GM12878 (cell line): ENCODE data around the gene RAPGEF1. TPM values are rescaled to one million over a fixed set of nuclear protein-coding genes. Genes with fewer than 3 reads are reported as not detected.

ENCODE experiments used
- ATAC-seq: fragments of 200-7000 bp; cut with Tn5 transposase; 3 replicates; pipeline ENCODE4 v1.9.1; 2020; ENCODE audit warnings: mild to moderate bottlenecking, moderate library complexity
- BruUV-seq: library from RNA; stranded (reverse); fragments of 400-500 nt; replicated peaks from 2 replicates; lab custom pipeline; 2021; lab: Mats Ljungman, UMichigan
- CTCF ChIA-PET: fragments of 300-600 bp; sonication (Branson Sonifier 250); formaldehyde crosslinking; extraction: SDS; loops from one replicate; lab custom pipeline; 2021; ENCODE audit warnings: inconsistent platforms; lab: Yijun Ruan, JAX
- POLR2A ChIA-PET: fragments of 350-600 bp; formaldehyde crosslinking; extraction: SDS; loops from one replicate; lab custom pipeline; 2021; ENCODE audit warnings: inconsistent platforms; lab: Charles Lee
- RAD21 ChIA-PET: fragments of 300-600 bp; sonication (Branson Sonifier 250); formaldehyde crosslinking; loops from one replicate; lab custom pipeline; 2023; ENCODE audit warnings: antibody characterized with exemption; ENCODE audit not compliant: unreplicated experiment; lab: Charles Lee
- SMC1A ChIA-PET: fragments of 300-600 bp; sonication (Branson Sonifier 250); formaldehyde crosslinking; loops from one replicate; lab custom pipeline; 2023; ENCODE audit not compliant: unreplicated experiment, uncharacterized antibody; lab: Charles Lee
- DNase-seq: peaks from one replicate; pipeline ENCODE4 v3.0.0-alpha.2; 2011; ENCODE audit warnings: low read depth, low spot score
- FAIRE-seq: peaks from 3 replicates; lab custom pipeline; 2011; peaks lifted over from hg19 to GRCh38; lab: Jason Lieb, UNC
- H2AFZ ChIP-seq: 2 replicates; pipeline ENCODE4 v1.6.0; 2011; ENCODE audit warnings: low read depth, low read length, control low read depth; ENCODE audit not compliant: control insufficient read depth
- H3K27ac ChIP-seq: 2 replicates; pipeline ENCODE4 v1.5.1; 2011; ENCODE audit warnings: control low read depth; ENCODE audit not compliant: control insufficient read depth, insufficient read depth
- H3K27me3 ChIP-seq, 2 experiments: replicated peaks in 1 of 2; 2 replicates each; pipeline versions ENCODE4 v1.6.0 to v1.6.1; 2011; ENCODE audit warnings: low read length in 1 of 2; ENCODE audit not compliant: control insufficient read depth in 2 of 2, insufficient read depth in 2 of 2
- H3K36me3 ChIP-seq, 2 experiments: 2 replicates each; pipeline ENCODE4 v1.5.1; 2011; ENCODE audit warnings: low read length in 1 of 2; ENCODE audit not compliant: control insufficient read depth in 2 of 2, insufficient read depth in 2 of 2
- H3K4me1 ChIP-seq: 2 replicates; pipeline ENCODE4 v1.6.1; 2011; ENCODE audit warnings: mild to moderate bottlenecking, low read length, moderate library complexity, mixed read lengths; ENCODE audit not compliant: control insufficient read depth, insufficient read depth
- H3K4me2 ChIP-seq: 2 replicates; pipeline ENCODE4 v1.6.0; 2011; ENCODE audit warnings: control low read depth; ENCODE audit not compliant: control insufficient read depth, insufficient read depth
- H3K4me3 ChIP-seq: fragments of 200-600 bp; sonication (generic); 2 replicates; pipeline ENCODE4 v1.5.1; 2016
- H3K79me2 ChIP-seq: 2 replicates; pipeline ENCODE4 v1.6.0; 2011; ENCODE audit warnings: low read length; ENCODE audit not compliant: control insufficient read depth, insufficient read depth
- H3K9ac ChIP-seq: 2 replicates; pipeline ENCODE4 v1.8.0; 2011; ENCODE audit warnings: low read length, control low read depth, mixed read lengths; ENCODE audit not compliant: control insufficient read depth, insufficient read depth
- H3K9me3 ChIP-seq: replicated peaks from 3 replicates; pipeline ENCODE4 v1.5.1; 2011; ENCODE audit warnings: mild to moderate bottlenecking, low read length; ENCODE audit not compliant: control insufficient read depth, insufficient read depth
- H4K20me1 ChIP-seq: 2 replicates; pipeline ENCODE4 v1.6.0; 2011; ENCODE audit not compliant: control insufficient read depth, insufficient read depth
- CREB1 ChIP-seq: IDR thresholded peaks from 2 replicates; pipeline ENCODE4 v1.6.1; 2012; ENCODE audit warnings: low read depth, mild to moderate bottlenecking, inconsistent platforms
- EGR1 ChIP-seq, 2 experiments: IDR thresholded peaks; 1 replicate in 1 of 2; 2 replicates in 1 of 2; pipeline ENCODE4 v1.6.1; 2011 to 2012; ENCODE audit warnings: low read depth in 2 of 2, low read length in 2 of 2, borderline replicate concordance in 1 of 2, mild to moderate bottlenecking in 1 of 2, moderate library complexity in 1 of 2
- GATAD2B ChIP-seq: fragments of 450-650 bp; conservative IDR thresholded peaks from 2 replicates; pipeline ENCODE4 v1.6.1; 2017; ENCODE audit warnings: low read depth, mild to moderate bottlenecking, moderate library complexity
- HDAC2 ChIP-seq: fragments of 200-600 bp; sonication (generic); IDR thresholded peaks from 2 replicates; pipeline ENCODE4 v1.6.1; 2017
- HDAC6 ChIP-seq: fragments of 200-600 bp; sonication (generic); IDR thresholded peaks from one replicate; pipeline ENCODE4 v1.8.0; 2017; ENCODE audit warnings: antibody characterized with exemption; ENCODE audit not compliant: unreplicated experiment
- IKZF2 ChIP-seq, 2 experiments: fragments of 450-650 bp; IDR thresholded peaks; 2 replicates each; pipeline ENCODE4 v1.6.1; 2017; ENCODE audit warnings: mild to moderate bottlenecking in 2 of 2, moderate library complexity in 2 of 2
- NBN ChIP-seq: fragments of 450-650 bp; IDR thresholded peaks from 2 replicates; pipeline ENCODE4 v1.6.1; 2016
- NFYB ChIP-seq: IDR thresholded peaks from 2 replicates; pipeline ENCODE4 v1.6.1; 2011; ENCODE audit warnings: low read depth, mild to moderate bottlenecking, low read length, improper control_type of control experiment, moderate library complexity; ENCODE audit not compliant: insufficient read depth
- RELA ChIP-seq: fragments of 450-650 bp; IDR thresholded peaks from 2 replicates; pipeline ENCODE4 v1.8.0; 2014; ENCODE audit warnings: borderline replicate concordance; ENCODE audit not compliant: partially characterized antibody
- RFX5 ChIP-seq: IDR thresholded peaks from 2 replicates; pipeline ENCODE4 v1.6.1; 2011; ENCODE audit warnings: low read depth, low read length, improper control_type of control experiment
- SMAD5 ChIP-seq: IDR thresholded peaks from 2 replicates; pipeline ENCODE4 v1.6.1; 2016; ENCODE audit warnings: antibody characterized with exemption, low read depth
- SMARCA5 ChIP-seq: fragments of 450-650 bp; IDR thresholded peaks from 2 replicates; pipeline ENCODE4 v1.6.1; 2017; ENCODE audit warnings: mild to moderate bottlenecking
- ZBED1 ChIP-seq: IDR thresholded peaks from 2 replicates; pipeline ENCODE4 v1.6.1; 2016; ENCODE audit warnings: borderline replicate concordance
- WGBS: methylation state at CpG from one replicate; pipeline ENCODE4 v1.1.6; 2016; ENCODE audit warnings: low lambda C conversion rate; ENCODE audit not compliant: insufficient replicate concordance, insufficient coverage; ENCODE audit errors: missing lambda C conversion rate; 5-methylcytosine and 5-hydroxymethylcytosine counted together
- in situ Hi-C: fragments of 300-500 bp; cut with MboI; formaldehyde crosslinking; loops from 9 replicates; pipeline ENCODE4 v1.14.3; 2018; ENCODE audit warnings: mixed read lengths
- intact Hi-C: fragments of 100-400 bp; cut with micrococcal nuclease; formaldehyde crosslinking; loops from one replicate; pipeline ENCODE4 v1.14.2; 2022; ENCODE audit not compliant: unreplicated experiment
- polyA plus RNA-seq, 11 experiments: library from polyadenylated mRNA; depleted of rRNA in 4 of 11; unstranded in 6 of 11; stranded (reverse) in 5 of 11; fragments of >200 nt; fragmentation: Nextera tagmentation in 4 of 11; fragmentation: Illumina TruSeq in 1 of 11; extraction: Ambion mirVana in 4 of 11; extraction: Trizol in 1 of 11; gene quantifications; 1 replicate in 1 of 11; 2 replicates in 10 of 11; pipeline versions ENCODE4 v1.2.1 to v1.2.3, GENCODE V29; 2011 to 2016; ENCODE audit warnings: inconsistent platforms in 2 of 11, missing spikeins in 2 of 11, low read depth in 1 of 11
- total RNA-seq, 4 experiments: library from RNA; depleted of rRNA in 3 of 4; stranded (reverse); fragments of >200 nt in 3 of 4; fragmentation: Illumina TruSeq in 1 of 4; extraction: Trizol in 1 of 4; gene quantifications; 2 replicates each; pipeline versions ENCODE4 v1.2.1 to v1.2.3, GENCODE V29; 2013 to 2021
- TF ChIP-seq, protein P1 (sequence below): fragments of 450-650 bp; IDR thresholded peaks from 2 replicates; pipeline ENCODE4 v1.6.1; 2017; ENCODE audit warnings: mild to moderate bottlenecking, moderate library complexity
- TF ChIP-seq, protein P2 (sequence below): fragments of 450-650 bp; IDR thresholded peaks from 2 replicates; pipeline ENCODE4 v1.6.1; 2016; ENCODE audit warnings: mild to moderate bottlenecking
- TF ChIP-seq, protein P3 (sequence below): IDR thresholded peaks from 2 replicates; pipeline ENCODE4 v1.6.1; 2012; ENCODE audit warnings: low read depth, low read length, improper control_type of control experiment

The RAPGEF1 gene
- total and polyA plus RNA-seq, 10 of the 15 experiments (the other 5 are each of a cell fraction or from before 2014, with no cell fraction given) = 0.42 to 113 (median 45.9) TPM

DNA sequence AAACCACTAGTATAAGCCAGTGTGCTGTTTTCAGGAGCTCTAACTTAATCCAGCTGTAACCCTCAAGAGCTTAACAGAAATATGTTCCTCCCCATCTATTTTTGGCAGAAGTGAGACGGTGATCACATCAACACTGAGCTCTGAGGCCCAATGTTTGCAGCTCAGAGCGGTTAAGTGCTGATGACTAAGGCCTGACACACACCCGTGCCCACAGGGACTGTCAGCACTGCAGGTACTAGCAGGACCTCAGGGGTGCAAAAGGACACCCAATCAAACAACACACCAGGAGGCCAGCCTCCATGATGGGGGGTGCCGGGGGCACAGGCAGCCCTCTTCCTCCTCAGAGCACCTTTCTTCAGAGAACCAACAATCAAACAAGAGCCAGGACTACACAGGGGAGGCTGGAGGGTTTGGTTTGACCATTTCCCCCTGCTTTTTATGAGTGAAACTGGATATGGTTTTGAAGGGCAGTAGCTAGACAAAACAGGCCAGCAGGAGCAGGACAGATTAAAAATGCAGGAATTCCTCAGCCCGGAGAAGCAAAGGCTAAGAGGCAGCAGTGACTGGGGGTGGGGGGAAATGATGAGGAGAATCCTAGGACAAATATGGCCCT is 61.3 kb downstream of the RAPGEF1 start:
- RAD21 ChIA-PET = interaction anchor here (1.0 to 11.0 kb wide), 17 partner anchors 7 to 175 kb away, joined by 3 to 408 read pairs (median 26); partner anchors contain the start of gene RAPGEF1
- H3K9me3 ChIP-seq = no peaks in the 10 kb centered on the region
- FAIRE-seq = peak; percentile 76
- no peak overlapping the region for H2AFZ ChIP-seq
- peak; percentile 94 for ATAC-seq
- peak; percentile 87 for DNase-seq
- SMC1A ChIA-PET = interaction anchor here (1.3 to 21.1 kb wide), 16 partner anchors 9 to 69 kb away, joined by 3 to 535 read pairs (median 34); partner anchors contain the start of gene RAPGEF1
- BruUV-seq = no TSS peak
- peak overlapping the region; percentile 96 for H3K4me2 ChIP-seq
- CTCF ChIA-PET = interaction anchor here (0.6 to 11.6 kb wide), 16 partner anchors 8 to 65 kb away, joined by 3 to 197 read pairs (median 7); partner anchors contain the start of gene RAPGEF1
- H3K36me3 ChIP-seq = peaks cover 0 to 5% of the 10 kb centered on the region in 2 experiments; a peak in 2 of 4 replicates
- intact Hi-C loops (loop anchor here (2.0 kb wide), 1 partner anchor 30 kb away; no protein-coding TSS in a partner anchor), in situ Hi-C loops (no loop called here)
- H3K79me2 ChIP-seq = peaks cover 82% of the 10 kb centered on the region
- H3K27ac ChIP-seq = peak overlapping the region; percentile 87
- 1% methylated on average over 5 of the region's 5 CpGs for WGBS
- peaks cover 50% of the 10 kb centered on the region for H3K4me1 ChIP-seq
- peak overlapping the region; percentile 75 for H3K9ac ChIP-seq
- POLR2A ChIA-PET = interaction anchor here (0.5 to 12.1 kb wide), 16 partner anchors 10 to 318 kb away, joined by 3 to 271 read pairs (median 11); partner anchors contain the start of gene RAPGEF1
- no peaks in the 10 kb centered on the region for H4K20me1 ChIP-seq
- H3K27me3 ChIP-seq = no peaks in the 10 kb centered on the region
- H3K4me3 ChIP-seq = peak overlapping the region; percentile 63; the same call in 1 of the 2 replicates
- no peak for TF ChIP-seq RFX5
- TF ChIP-seq, protein P1, sequence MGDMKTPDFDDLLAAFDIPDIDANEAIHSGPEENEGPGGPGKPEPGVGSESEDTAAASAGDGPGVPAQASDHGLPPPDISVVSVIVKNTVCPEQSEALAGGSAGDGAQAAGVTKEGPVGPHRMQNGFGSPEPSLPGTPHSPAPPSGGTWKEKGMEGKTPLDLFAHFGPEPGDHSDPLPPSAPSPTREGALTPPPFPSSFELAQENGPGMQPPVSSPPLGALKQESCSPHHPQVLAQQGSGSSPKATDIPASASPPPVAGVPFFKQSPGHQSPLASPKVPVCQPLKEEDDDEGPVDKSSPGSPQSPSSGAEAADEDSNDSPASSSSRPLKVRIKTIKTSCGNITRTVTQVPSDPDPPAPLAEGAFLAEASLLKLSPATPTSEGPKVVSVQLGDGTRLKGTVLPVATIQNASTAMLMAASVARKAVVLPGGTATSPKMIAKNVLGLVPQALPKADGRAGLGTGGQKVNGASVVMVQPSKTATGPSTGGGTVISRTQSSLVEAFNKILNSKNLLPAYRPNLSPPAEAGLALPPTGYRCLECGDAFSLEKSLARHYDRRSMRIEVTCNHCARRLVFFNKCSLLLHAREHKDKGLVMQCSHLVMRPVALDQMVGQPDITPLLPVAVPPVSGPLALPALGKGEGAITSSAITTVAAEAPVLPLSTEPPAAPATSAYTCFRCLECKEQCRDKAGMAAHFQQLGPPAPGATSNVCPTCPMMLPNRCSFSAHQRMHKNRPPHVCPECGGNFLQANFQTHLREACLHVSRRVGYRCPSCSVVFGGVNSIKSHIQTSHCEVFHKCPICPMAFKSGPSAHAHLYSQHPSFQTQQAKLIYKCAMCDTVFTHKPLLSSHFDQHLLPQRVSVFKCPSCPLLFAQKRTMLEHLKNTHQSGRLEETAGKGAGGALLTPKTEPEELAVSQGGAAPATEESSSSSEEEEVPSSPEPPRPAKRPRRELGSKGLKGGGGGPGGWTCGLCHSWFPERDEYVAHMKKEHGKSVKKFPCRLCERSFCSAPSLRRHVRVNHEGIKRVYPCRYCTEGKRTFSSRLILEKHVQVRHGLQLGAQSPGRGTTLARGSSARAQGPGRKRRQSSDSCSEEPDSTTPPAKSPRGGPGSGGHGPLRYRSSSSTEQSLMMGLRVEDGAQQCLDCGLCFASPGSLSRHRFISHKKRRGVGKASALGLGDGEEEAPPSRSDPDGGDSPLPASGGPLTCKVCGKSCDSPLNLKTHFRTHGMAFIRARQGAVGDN = peak; percentile 98
- peak; percentile 48 to 59; a peak in 2 of 4 replicates for TF ChIP-seq IKZF2 (IDR thresholded peaks at IDR 0.05)
- TF ChIP-seq, protein P2, sequence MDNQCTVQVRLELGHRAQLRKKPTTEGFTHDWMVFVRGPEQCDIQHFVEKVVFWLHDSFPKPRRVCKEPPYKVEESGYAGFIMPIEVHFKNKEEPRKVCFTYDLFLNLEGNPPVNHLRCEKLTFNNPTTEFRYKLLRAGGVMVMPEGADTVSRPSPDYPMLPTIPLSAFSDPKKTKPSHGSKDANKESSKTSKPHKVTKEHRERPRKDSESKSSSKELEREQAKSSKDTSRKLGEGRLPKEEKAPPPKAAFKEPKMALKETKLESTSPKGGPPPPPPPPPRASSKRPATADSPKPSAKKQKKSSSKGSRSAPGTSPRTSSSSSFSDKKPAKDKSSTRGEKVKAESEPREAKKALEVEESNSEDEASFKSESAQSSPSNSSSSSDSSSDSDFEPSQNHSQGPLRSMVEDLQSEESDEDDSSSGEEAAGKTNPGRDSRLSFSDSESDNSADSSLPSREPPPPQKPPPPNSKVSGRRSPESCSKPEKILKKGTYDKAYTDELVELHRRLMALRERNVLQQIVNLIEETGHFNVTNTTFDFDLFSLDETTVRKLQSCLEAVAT = peak; percentile 62
- TF ChIP-seq RELA = no peak
- no peak for TF ChIP-seq SMARCA5
- TF ChIP-seq EGR1 (IDR thresholded peaks at IDR 0.05; ENCODE audit: borderline replicate concordance in 1 of 2, low read depth in 2 of 2, low read length in 2 of 2) = no peak
- TF ChIP-seq NFYB = no peak
- TF ChIP-seq HDAC6 = no peak
- TF ChIP-seq GATAD2B = peak; percentile 33; the same call in 1 of the 2 replicates
- peak; percentile 80; the same call in 1 of the 2 replicates for TF ChIP-seq ZBED1
- TF ChIP-seq SMAD5 = peak; percentile 61; the same call in 1 of the 2 replicates
- peak; percentile 91 for TF ChIP-seq NBN
- no peak for TF ChIP-seq HDAC2
- TF ChIP-seq, protein P3, sequence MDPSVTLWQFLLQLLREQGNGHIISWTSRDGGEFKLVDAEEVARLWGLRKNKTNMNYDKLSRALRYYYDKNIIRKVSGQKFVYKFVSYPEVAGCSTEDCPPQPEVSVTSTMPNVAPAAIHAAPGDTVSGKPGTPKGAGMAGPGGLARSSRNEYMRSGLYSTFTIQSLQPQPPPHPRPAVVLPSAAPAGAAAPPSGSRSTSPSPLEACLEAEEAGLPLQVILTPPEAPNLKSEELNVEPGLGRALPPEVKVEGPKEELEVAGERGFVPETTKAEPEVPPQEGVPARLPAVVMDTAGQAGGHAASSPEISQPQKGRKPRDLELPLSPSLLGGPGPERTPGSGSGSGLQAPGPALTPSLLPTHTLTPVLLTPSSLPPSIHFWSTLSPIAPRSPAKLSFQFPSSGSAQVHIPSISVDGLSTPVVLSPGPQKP = no peak
- no peak for TF ChIP-seq CREB1
